ENCODE data around the gene LRRC3C.
A peak's percentile ranks its signal among the peaks of the same experiment; 100 is the strongest.

The LRRC3C gene

GRCh38 chr17:39980351-39981206 is 53.0 kb downstream of the LRRC3C start, which contains the start of gene PSMD3 (continued):
- peak; percentile 94 for TF ChIP-seq ZBTB11 (tag by site-specific recombination; conservative IDR thresholded peaks at IDR 0.05; ENCODE audit: low read depth)
- TF ChIP-seq CTCF (tag by site-specific recombination; IDR thresholded peaks at IDR 0.05): peak; percentile 64; the same call in 1 of the 2 replicates
- TF ChIP-seq ZNF501 (tag by site-specific recombination; IDR thresholded peaks at IDR 0.05): peak; percentile 98
- no peak for TF ChIP-seq ZNF23 (tag by site-specific recombination; IDR thresholded peaks at IDR 0.05; ENCODE audit: borderline replicate concordance)
- TF ChIP-seq PRDM1 (tag by site-specific recombination; IDR thresholded peaks at IDR 0.05): no peak
- peak; percentile 93 for TF ChIP-seq ZNF449 (tag by site-specific recombination; IDR thresholded peaks at IDR 0.05)
- no peak for TF ChIP-seq ZBTB49 (tag by site-specific recombination; IDR thresholded peaks at IDR 0.05; ENCODE audit: low read depth)
- no peak; the same call in none of the 2 replicates for TF ChIP-seq ZNF549 (tag by site-specific recombination; IDR thresholded peaks at IDR 0.05)
- TF ChIP-seq ZNF391 (tag by site-specific recombination; IDR thresholded peaks at IDR 0.05; ENCODE audit: borderline replicate concordance, low read depth): peak; percentile 87; the same call in 1 of the 2 replicates
- no peak; the same call in 1 of the 2 replicates for TF ChIP-seq KLF7 (tag by site-specific recombination; IDR thresholded peaks at IDR 0.05; ENCODE audit: borderline replicate concordance)
- TF ChIP-seq ZNF394 (tag by site-specific recombination; IDR thresholded peaks at IDR 0.05; ENCODE audit: borderline replicate concordance): peak; percentile 97
- peak; percentile 52; the same call in 1 of the 2 replicates for TF ChIP-seq ZNF366 (tag by site-specific recombination; conservative IDR thresholded peaks at IDR 0.05)
- TF ChIP-seq WT1 (tag by site-specific recombination; IDR thresholded peaks at IDR 0.05): peak; percentile 37; the same call in 1 of the 2 replicates
- peak; percentile 88 for TF ChIP-seq ZXDB (tag by site-specific recombination; IDR thresholded peaks at IDR 0.05)
- TF ChIP-seq MYNN (tag by site-specific recombination; IDR thresholded peaks at IDR 0.05; ENCODE audit: borderline replicate concordance): 0 out of 2 replicates have a peak, but pooled peaks have one; percentile 64
- peak; percentile 91 for TF ChIP-seq ZBTB20 (tag by site-specific recombination; IDR thresholded peaks at IDR 0.05)
- peak; percentile 82 for TF ChIP-seq ZNF10 (tag by site-specific recombination; IDR thresholded peaks at IDR 0.05)
- TF ChIP-seq ZNF354C (tag by site-specific recombination; IDR thresholded peaks at IDR 0.05; ENCODE audit: borderline replicate concordance, low read depth): no peak
- TF ChIP-seq SP2 (tag by site-specific recombination; IDR thresholded peaks at IDR 0.05): peak; percentile 68
- peak; percentile 90 for TF ChIP-seq ZBTB10 (tag by site-specific recombination; IDR thresholded peaks at IDR 0.05)
- no peak for TF ChIP-seq TSHZ1 (tag by site-specific recombination; IDR thresholded peaks at IDR 0.05; ENCODE audit: borderline replicate concordance)
- TF ChIP-seq ZFHX2 (tag by site-specific recombination; conservative IDR thresholded peaks at IDR 0.05): 0 out of 2 replicates have a peak, but pooled peaks have one; percentile 15
